Stimulated activated CD8-positive, alpha-beta memory T cell treated with anti-CD3 and anti-CD28 coated beads, Interleukin-7, amount 100 ng/mL, for 48 hours (primary cell): ENCODE results near the gene LMO7.

Source experiments
- DNase-seq, 2 donors: peaks; one replicate each; pipeline ENCODE4 v3.0.0-alpha.2; 2020; ENCODE audit warnings: low read depth in 1 of 2; ENCODE audit errors: extremely low read depth in 1 of 2

The LMO7 gene

GRCh38 chr13:75876142-75877050 is 240.3 kb downstream of the LMO7 start:
- peak; percentile 11 to 14 for DNase-seq

- DNase-seq = no peak
Observed at GRCh38 chr13:75877071-75877470, 240.9 kb downstream of the LMO7 start.

GRCh38 chr13:75879656-75880055 is 243.5 kb downstream of the LMO7 start:
- DNase-seq = no peak

- no peak for DNase-seq
Observed at GRCh38 chr13:75881109-75881775, 245.1 kb downstream of the LMO7 start.

GRCh38 chr13:75882261-75882660 is 246.1 kb downstream of the LMO7 start:
- no peak for DNase-seq

- no peak for DNase-seq
Observed at GRCh38 chr13:75889427-75889826, 253.3 kb downstream of the LMO7 start.

GRCh38 chr13:75895168-75895567 is 259.0 kb downstream of the LMO7 start:
- no peak for DNase-seq

- DNase-seq = no peak
Observed at GRCh38 chr13:75896271-75896670, 260.1 kb downstream of the LMO7 start.

GRCh38 chr13:75897386-75897785 is 261.3 kb downstream of the LMO7 start:
- no peak for DNase-seq

GRCh38 chr13:75901501-75901900 is 265.4 kb downstream of the LMO7 start:
- no peak for DNase-seq

- no peak for DNase-seq
Observed at GRCh38 chr13:75902166-75903104, 266.3 kb downstream of the LMO7 start.

- no peak for DNase-seq
Observed at GRCh38 chr13:75904012-75904411, 267.9 kb downstream of the LMO7 start.

GRCh38 chr13:75906315-75906714 is 270.2 kb downstream of the LMO7 start:
- DNase-seq = no peak

- DNase-seq = no peak
Observed at GRCh38 chr13:75907044-75907443, 270.9 kb downstream of the LMO7 start.

GRCh38 chr13:75908141-75908540 is 272.0 kb downstream of the LMO7 start:
- DNase-seq = no peak
